CD4-positive, alpha-beta T cell treated with Interleukin-6 for 4 hours (primary cell): ENCODE data around the gene MKX.

Experiments used
- DNase-seq: peaks from one replicate; pipeline ENCODE4 v3.0.0-alpha.2; 2020; ENCODE audit warnings: mixed read lengths

MKX gene

DNA sequence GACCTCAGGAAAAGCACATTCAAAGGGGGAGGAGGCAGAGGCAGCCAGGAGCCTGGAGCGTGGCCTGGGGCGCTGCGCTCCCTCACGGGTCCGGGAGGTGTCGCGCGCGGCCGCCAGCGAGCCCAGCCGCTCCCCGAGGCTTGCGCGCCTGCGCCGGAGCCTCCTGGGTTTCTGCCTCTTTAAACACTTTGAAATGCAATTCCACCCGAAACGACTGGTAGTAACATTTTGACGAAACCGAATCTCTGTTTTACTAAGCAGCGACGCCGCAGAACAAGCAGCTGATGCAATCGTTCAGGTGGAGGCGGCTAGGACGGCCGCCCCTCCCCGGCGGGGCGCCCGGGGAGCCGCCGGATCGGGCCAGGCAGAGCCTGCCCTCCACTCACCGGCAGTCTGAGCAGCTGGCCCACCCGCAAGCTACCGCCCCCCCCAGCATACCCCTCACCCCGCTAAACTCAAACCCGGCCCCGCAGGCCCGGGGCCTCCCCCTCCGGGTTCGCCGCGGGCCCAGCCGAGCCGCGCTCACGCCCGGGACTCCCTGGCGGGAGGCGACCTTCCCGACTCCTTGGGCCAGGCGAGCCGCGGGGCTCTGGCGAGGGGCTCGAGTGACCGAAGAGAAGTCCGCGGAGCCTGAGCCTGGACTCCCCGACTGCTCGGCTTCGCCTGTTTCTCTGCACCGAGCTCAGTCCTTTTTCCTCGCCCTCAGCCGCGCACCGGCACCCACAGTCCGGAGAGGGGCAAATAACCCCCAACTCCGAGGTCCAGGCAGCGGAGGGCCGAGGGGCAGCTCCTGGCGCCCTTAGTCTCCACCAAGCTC, 3.2 kb downstream of the MKX start:
- peak; percentile 77 for DNase-seq

- no peak for DNase-seq
These were observed 4.2 kb downstream of the MKX start for GRCh38 chr10:27741173-27742091.

GRCh38 chr10:27736396-27736795, 9.2 kb downstream of the MKX start:
- no peak for DNase-seq

DNA sequence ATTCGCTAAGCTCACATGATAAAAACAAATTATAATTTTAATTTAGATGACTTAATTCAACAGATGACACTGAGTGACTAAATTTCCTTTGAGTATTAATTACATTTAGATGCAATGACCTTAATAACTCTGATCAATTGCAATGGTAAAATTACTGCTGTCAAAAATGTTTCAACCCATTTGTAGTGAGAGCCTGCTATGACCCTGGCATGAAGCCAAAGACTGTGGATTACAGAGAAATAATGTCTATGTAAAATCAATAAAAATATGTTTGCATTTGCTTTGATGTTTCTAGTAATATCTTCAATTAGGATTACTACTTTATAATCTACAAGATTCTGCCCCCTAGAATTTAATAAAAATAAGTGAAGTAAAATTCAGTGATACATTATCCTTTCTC, 15.6 kb downstream of the MKX start:
- no peak for DNase-seq

GRCh38 chr10:27728338-27728737, 17.3 kb downstream of the MKX start:
- DNase-seq = no peak

- no peak for DNase-seq
These were observed 21.3 kb downstream of the MKX start for GRCh38 chr10:27724287-27724686.

DNA sequence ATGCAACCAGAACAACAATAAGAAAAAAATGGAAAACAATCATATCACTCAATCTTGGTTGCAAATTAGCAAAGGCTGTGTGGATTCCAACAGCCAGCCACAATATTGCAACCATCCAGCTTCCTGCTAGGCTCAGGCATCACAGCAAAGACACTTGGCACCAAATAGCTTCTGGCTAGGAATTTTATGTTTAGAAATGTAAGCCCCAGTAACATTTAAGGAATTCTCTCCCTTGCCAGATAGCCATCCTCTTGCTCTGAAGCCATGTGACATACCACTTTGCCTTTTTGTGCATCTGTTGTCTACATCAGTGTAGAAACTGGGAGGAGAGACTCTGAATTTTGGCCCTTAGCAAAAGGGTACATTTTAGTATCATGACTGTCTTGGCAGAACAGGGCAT, 22.2 kb downstream of the MKX start:
- no peak for DNase-seq

- no peak for DNase-seq
These were observed 25.1 kb downstream of the MKX start for GRCh38 chr10:27720529-27720928.

DNA sequence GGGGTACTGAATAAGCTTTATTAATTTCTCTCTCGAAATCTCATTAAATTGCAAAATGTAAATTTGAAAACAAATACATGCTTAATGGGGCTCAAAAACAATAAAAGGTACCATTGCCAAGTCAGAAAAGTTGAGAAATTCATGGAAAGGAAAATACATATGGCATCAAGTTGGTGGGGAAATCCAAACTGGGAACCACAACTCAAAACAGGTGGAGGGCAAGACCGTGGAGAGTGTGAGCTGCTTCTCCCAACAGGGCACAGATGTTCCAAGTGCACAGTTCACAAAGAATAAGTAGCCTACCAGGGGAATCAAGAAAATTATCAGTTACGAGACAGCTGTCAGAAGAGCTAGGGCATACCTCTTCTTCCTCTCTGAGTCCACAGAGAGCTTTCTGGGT, 26.6 kb downstream of the MKX start:
- DNase-seq = no peak

- DNase-seq = no peak
These were observed 27.8 kb downstream of the MKX start for GRCh38 chr10:27717861-27718260.

DNA sequence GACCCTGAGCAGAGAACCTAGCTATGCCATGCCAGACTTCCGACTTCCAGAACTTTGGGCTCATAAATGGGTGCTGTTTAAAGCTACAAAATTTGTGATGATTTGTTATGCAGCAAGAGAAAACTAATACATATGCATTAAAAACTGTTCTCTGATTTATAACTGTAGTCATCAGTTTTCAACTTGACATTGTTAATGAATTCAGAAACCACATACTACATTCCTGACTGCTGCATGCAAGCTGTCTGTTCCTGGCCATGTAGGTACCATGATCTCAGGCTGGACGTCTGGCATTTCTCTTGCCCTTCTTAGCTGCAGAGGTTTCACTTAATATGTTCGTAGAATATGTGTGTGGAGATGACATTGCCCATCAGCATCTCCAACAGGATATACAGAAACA, 28.4 kb downstream of the MKX start:
- no peak for DNase-seq

DNA sequence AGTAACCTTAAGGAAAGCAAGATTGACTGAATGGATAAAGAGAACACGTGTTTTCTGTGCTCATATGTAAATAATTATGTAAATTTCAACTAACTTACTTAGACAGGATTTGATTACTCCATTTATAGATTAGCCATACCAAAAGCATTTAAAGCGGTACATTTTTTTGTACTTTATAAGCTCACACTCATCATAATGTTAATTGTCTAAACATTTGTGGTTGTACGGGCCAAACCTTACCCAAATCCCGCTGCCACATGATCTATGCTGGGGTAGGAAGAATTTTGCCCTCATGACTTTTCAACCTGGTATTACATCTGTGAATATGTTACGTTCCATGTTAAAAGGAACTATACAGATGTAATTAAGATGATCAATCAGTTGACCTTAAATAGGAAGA, 29.1 kb downstream of the MKX start:
- no peak for DNase-seq

- DNase-seq = no peak
These were observed 30.1 kb downstream of the MKX start for GRCh38 chr10:27715505-27715904.

- no peak for DNase-seq
These were observed 31.3 kb downstream of the MKX start for GRCh38 chr10:27714349-27714748.

- no peak for DNase-seq
These were observed 31.7 kb downstream of the MKX start for GRCh38 chr10:27713941-27714340.

DNA sequence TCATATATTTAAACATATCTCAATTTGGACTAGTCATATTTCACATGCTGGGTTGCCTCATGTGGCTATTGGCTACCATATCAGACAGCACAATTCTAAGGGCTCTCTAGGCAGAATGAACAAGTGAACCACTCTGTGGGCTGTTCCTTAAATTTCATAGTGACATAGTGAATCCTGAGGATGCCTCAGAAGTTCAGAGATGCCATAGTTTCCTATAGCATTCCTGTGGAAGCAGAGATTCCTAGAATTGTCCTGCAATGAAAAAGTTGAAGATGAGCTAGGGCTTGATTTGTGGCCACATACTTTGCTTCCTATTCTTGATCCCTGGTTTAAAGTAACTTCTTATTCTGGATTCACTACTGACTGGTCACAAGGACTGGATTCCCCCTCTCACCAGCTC, 35.6 kb downstream of the MKX start:
- no peak for DNase-seq

GRCh38 chr10:27709304-27709703, 36.3 kb downstream of the MKX start:
- no peak for DNase-seq

- DNase-seq = no peak
These were observed 43.6 kb downstream of the MKX start for GRCh38 chr10:27701938-27702537.

DNA sequence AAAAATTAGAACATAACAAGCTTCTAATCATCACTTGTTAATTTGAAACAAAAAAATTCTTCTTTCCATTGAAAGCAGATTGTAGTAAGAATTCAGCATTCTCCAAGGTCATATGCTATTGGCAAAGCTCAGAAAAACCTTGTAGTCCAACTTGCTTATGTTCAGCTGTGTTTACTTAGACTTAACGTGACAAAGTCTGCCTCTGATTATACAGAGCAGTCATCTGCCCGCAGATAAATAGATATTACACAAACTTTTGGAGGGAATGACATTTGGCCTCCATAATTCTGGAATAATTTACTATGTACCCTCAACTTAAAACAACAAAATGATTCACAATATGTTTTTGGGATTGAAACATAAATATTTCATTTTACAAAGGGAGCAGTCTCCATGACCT, 45.8 kb downstream of the MKX start:
- no peak for DNase-seq

DNA sequence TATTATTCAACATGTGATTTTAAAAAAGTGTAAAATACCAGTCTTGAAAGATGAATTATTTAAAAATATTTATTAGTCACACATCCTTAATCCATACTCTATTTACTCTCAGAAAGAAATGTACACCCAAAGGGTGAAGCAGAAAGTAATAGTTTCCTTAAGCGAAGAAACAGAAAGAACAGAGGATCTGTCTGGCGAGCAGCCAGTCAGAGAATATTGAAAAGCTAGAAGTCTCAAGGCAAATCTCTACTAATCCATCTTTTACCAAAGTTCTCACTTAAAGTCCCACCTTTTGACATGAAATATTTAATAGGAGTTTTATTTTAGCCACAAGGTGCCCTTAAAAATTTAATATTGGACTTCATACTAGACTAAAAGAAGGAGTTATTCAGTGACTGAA, 46.7 kb downstream of the MKX start:
- no peak for DNase-seq

GRCh38 chr10:27696466-27696865, 49.2 kb downstream of the MKX start:
- DNase-seq = no peak

DNA sequence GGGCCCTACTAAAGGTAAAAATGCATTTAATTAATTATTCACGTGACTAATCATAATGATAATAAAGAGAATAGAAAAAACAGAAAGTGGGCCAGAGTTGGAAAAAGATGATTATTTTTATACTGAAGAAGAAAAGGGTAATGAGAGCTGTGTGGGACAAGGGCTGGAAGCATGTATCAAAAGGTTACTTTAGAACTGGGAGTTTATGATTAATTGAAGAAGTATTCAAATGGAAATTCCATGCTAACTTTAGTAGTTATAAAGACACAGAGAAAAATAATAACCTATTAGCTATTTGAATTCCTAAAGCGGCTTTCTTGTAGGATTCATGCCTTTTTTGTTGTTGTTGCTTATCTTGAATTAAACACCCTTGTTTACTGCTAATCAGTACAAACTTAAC, 49.9 kb downstream of the MKX start:
- no peak for DNase-seq

- no peak for DNase-seq
These were observed 50.5 kb downstream of the MKX start for GRCh38 chr10:27695088-27695487.

- DNase-seq = no peak
These were observed 53.0 kb downstream of the MKX start for GRCh38 chr10:27692663-27693062.
